ENCODE data around the gene TLCD5.

GRCh38 chr11:120306519-120307242, 18.4 kb upstream of the TLCD5 start:
- peak in 3 of 5 experiments; percentile 10 to 20 (median 11) for TF ChIP-seq CTCF (IDR thresholded peaks at IDR 0.05)
- TF ChIP-seq POLR2A (IDR thresholded peaks at IDR 0.05) = no peak
